Type B pancreatic cell (in vitro differentiated cells): ENCODE data around the gene OPRM1. TPM values are rescaled to one million over a fixed set of nuclear protein-coding genes. Genes with fewer than 3 reads are reported as not detected.

Experiments
- DNase-seq: peaks from one replicate; pipeline ENCODE4 v3.0.0; 2021; ENCODE audit warnings: mixed read lengths; ENCODE audit not compliant: unreplicated experiment; ENCODE audit errors: extremely low spot score
- H3K27ac Mint-ChIP-seq: 2 replicates; pipeline ENCODE4 v1.8.0; 2021; ENCODE audit warnings: mild to moderate bottlenecking, mixed read lengths
- H3K27me3 Mint-ChIP-seq: 2 replicates; pipeline ENCODE4 v1.8.0; 2021; ENCODE audit warnings: mixed read lengths
- H3K36me3 Mint-ChIP-seq: 2 replicates; pipeline ENCODE4 v1.8.0; 2021; ENCODE audit warnings: mixed read lengths
- H3K4me1 Mint-ChIP-seq: one replicate; pipeline ENCODE4 v1.8.0; 2021; ENCODE audit warnings: mixed read lengths; ENCODE audit not compliant: unreplicated experiment
- H3K4me3 Mint-ChIP-seq: 2 replicates; pipeline ENCODE4 v1.8.0; 2021; ENCODE audit warnings: mild to moderate bottlenecking, mixed read lengths
- H3K9me3 Mint-ChIP-seq: 2 replicates; pipeline ENCODE4 v1.8.0; 2021; ENCODE audit warnings: mixed read lengths
- long read RNA-seq: library from polyadenylated mRNA; unstranded; transcript quantifications from one replicate; pipeline ENCODE4 v2.0.0, GENCODE V29; 2020
- total RNA-seq: library from RNA; stranded (reverse); gene quantifications from 2 replicates; pipeline ENCODE4 v1.2.1, GENCODE V29; 2021; ENCODE audit warnings: low replicate concordance
- TF ChIP-seq, protein P1 (sequence below): fragments of 200-600 bp; sonication (generic); conservative IDR thresholded peaks from 2 replicates; pipeline ENCODE4 v1.5.0; 2021; ENCODE audit warnings: antibody characterized with exemption, mild to moderate bottlenecking

The OPRM1 gene
- total RNA-seq, result not detected in 2 replicates
- long read RNA-seq, result 0 reads

DNA sequence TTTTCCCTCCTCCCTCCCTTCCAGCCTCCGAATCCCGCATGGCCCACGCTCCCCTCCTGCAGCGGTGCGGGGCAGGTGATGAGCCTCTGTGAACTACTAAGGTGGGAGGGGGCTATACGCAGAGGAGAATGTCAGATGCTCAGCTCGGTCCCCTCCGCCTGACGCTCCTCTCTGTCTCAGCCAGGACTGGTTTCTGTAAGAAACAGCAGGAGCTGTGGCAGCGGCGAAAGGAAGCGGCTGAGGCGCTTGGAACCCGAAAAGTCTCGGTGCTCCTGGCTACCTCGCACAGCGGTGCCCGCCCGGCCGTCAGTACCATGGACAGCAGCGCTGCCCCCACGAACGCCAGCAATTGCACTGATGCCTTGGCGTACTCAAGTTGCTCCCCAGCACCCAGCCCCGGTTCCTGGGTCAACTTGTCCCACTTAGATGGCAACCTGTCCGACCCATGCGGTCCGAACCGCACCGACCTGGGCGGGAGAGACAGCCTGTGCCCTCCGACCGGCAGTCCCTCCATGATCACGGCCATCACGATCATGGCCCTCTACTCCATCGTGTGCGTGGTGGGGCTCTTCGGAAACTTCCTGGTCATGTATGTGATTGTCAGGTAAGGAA, at the start of gene OPRM1:
TSS of gene OPRM1 (plus strand) at position 10 of the 612 bp plus-strand sequence. CDS start at position 315, 305 bp downstream.
- Mint-ChIP-seq H3K27me3 (peaks cover 50% of the 10 kb centered on the region), H3K9me3 (no peaks in the 10 kb centered on the region), H3K27ac (no peak within 1 kb of the TSS), H3K36me3 (no peaks in the 10 kb centered on the region), H3K4me1 (no peaks in the 10 kb centered on the region), H3K4me3 (no peak within 1 kb of the TSS)
- TF ChIP-seq, protein P1, sequence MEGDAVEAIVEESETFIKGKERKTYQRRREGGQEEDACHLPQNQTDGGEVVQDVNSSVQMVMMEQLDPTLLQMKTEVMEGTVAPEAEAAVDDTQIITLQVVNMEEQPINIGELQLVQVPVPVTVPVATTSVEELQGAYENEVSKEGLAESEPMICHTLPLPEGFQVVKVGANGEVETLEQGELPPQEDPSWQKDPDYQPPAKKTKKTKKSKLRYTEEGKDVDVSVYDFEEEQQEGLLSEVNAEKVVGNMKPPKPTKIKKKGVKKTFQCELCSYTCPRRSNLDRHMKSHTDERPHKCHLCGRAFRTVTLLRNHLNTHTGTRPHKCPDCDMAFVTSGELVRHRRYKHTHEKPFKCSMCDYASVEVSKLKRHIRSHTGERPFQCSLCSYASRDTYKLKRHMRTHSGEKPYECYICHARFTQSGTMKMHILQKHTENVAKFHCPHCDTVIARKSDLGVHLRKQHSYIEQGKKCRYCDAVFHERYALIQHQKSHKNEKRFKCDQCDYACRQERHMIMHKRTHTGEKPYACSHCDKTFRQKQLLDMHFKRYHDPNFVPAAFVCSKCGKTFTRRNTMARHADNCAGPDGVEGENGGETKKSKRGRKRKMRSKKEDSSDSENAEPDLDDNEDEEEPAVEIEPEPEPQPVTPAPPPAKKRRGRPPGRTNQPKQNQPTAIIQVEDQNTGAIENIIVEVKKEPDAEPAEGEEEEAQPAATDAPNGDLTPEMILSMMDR, result no peak
- DNase-seq, result peak; percentile 87

DNA sequence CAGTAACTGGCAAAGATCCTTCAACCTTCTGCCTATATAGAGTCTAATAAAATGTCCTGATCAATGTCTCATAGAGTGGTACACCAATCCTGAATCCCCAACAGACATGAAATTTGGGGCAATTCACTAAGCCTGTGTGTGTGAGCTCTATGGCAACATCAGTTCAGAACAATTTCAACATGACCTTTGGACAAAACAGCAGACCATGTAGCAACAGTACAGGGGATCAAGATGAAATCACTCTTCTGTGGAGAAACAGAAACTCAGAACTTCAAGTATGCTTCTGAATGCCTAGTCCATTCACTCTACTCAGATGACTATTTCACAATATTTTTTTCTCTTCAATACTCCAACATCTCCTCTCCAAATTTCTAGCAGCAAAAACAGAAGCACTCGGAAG, 49.1 kb upstream of the OPRM1 start:
- DNase-seq, result no peak
- no peak overlapping the region for H3K27ac Mint-ChIP-seq
- H3K4me3 Mint-ChIP-seq, result no peak overlapping the region
- H3K27me3 Mint-ChIP-seq, result peaks cover 3% of the 10 kb centered on the region
- no peaks in the 10 kb centered on the region for H3K36me3 Mint-ChIP-seq
- no peaks in the 10 kb centered on the region for H3K4me1 Mint-ChIP-seq
- TF ChIP-seq, protein P1, result no peak
- no peaks in the 10 kb centered on the region for H3K9me3 Mint-ChIP-seq

DNA sequence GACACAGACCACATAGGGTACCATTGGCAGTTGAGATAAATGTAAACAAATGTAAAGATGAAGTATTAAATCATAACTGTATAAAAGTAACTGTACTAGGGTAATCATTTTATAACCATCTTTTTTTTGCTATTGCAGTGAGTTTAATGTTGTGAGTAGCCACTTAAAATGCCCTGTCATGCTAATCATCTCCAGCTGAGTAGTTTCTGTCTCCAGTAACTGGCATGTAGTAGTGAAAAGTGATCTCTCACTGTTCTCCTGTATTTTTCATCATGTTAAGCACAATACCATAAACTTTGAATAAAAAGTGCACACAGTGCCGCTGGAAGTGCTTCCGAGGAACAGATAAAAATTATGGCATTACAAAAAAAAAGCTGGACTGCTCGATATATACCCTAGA, 45.0 kb upstream of the OPRM1 start:
- H3K36me3 Mint-ChIP-seq, result no peaks in the 10 kb centered on the region
- no peak overlapping the region for H3K27ac Mint-ChIP-seq
- no peaks in the 10 kb centered on the region for H3K9me3 Mint-ChIP-seq

DNA sequence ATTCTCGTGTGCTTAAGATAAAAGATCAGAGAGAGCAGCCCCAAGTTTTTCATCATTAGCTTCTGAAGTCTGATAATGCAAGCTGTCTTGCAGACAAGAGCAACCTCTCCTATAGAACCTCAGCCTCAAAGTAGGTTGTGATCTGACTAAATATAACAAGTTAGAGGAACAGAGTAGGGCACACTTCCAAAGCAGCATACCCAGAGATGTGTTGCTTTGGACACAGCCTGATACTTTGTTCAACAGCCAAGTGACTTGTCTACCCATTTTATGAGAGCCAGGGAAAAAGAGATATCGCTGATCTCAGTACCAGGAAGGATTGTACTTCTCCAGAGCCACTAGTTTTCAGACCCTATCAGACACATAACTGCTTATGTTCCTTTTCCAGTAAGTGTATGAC, 44.2 kb upstream of the OPRM1 start:
- Mint-ChIP-seq H3K27me3 (no peaks in the 10 kb centered on the region), H3K4me3 (no peak overlapping the region), H3K4me1 (no peaks in the 10 kb centered on the region), H3K36me3 (no peaks in the 10 kb centered on the region), H3K9me3 (no peaks in the 10 kb centered on the region), H3K27ac (no peak overlapping the region)
- TF ChIP-seq, protein P1, result no peak
- DNase-seq, result no peak

More for the DNA sequence above, 45.0 kb upstream of the OPRM1 start:
- no peaks in the 10 kb centered on the region for H3K4me1 Mint-ChIP-seq
- H3K27me3 Mint-ChIP-seq, result no peaks in the 10 kb centered on the region
- TF ChIP-seq, protein P1, result no peak
- no peak for DNase-seq
- no peak overlapping the region for H3K4me3 Mint-ChIP-seq

DNA sequence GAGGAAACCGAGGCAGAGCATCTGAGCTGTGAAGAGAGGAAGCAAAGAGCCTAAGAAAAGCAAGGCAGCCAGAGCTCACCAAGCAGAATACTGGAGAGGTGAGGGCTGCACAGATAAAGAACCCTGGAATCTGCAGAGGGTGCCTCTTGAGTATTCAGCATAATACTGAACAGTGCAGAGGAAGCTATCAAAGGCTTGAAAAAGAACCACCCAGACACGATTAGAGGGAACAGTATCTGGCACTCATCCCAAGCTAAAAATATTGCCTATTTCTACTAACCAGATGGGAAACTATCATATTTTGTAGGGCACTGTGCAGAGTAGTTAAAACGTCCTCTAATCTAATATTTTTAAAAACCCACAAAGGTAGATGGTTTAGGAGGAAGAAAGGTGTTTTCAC, 41.8 kb upstream of the OPRM1 start:
- Mint-ChIP-seq H3K27me3 (peaks cover 4% of the 10 kb centered on the region), H3K9me3 (no peaks in the 10 kb centered on the region), H3K27ac (no peak overlapping the region), H3K4me3 (no peak overlapping the region), H3K36me3 (no peaks in the 10 kb centered on the region), H3K4me1 (no peaks in the 10 kb centered on the region)
- DNase-seq, result no peak
- TF ChIP-seq, protein P1, result no peak
